Measurements from ENCODE around the gene TCF7L2.

The TCF7L2 gene

GRCh38 chr10:113024930-113025329 lies 74.9 kb downstream of the TCF7L2 start:
- no peak for DNase-seq (ENCODE audit: low spot score)

DNA sequence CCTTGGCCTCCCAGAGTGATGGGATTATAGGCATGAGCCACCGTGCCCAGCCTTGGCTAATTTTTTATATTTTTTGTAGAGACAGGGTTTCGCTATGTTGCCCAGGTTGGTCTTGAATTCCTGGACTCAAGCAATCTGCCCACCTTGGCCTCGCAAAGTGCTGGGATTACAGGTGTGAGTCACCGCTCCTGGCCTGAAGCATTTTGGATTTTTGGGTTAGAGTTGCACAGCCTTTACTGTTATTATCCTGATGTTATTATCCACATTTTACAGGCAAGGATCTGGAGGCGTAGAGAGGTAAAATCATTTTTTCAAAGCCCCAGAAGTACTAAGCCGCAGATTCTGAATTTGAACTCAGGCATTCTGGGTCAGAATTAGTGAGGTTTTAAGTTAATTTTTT lies 75.4 kb downstream of the TCF7L2 start:
- no peak for DNase-seq (ENCODE audit: low spot score)

GRCh38 chr10:113026679-113027078 lies 76.6 kb downstream of the TCF7L2 start:
- DNase-seq (ENCODE audit: low spot score), result no peak

DNA sequence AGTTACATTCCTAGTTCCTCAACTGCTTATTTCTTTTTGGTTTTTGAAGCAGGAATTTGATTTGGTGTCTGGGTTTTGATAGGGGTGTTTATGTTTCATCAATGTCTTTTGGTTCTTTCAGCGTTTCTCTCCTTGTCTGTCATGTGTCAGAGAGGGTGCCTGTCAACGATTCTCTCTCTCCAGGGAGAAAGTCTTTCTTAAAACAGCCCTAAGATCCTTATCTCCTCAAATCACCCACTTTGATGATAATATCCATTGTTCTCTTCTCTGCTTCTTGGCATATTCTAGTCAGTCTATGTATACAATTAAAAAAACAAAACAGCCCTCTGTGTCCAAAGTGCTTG lies 77.2 kb downstream of the TCF7L2 start:
- no peak for DNase-seq (ENCODE audit: low spot score)

- DNase-seq (ENCODE audit: low spot score), result no peak
These were observed 77.8 kb downstream of the TCF7L2 start for GRCh38 chr10:113027574-113028455.

GRCh38 chr10:113028456-113029440 lies 78.7 kb downstream of the TCF7L2 start:
- no peak for DNase-seq (ENCODE audit: low spot score)

GRCh38 chr10:113030453-113030852 lies 80.4 kb downstream of the TCF7L2 start:
- DNase-seq (ENCODE audit: low spot score), result no peak

DNA sequence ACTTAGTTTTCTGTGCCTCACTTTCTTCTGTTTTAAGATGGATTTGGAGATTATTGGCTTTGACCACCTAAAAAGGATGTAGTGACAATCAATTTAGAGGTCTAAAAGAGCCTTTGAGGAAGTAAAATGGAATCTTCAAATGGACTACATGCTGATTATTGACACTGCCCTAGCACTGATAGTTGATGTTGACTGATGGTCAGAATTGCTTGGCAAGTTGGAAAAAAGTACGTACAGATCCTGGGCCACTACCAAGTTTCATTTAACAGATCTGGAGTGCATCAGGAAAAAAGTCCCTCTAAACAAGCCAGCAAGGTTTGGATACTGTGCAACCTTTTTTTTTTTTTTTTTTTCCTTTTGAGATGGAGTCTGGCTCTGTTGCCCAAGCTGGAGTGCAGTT lies 81.1 kb downstream of the TCF7L2 start:
- DNase-seq (ENCODE audit: low spot score), result no peak

DNA sequence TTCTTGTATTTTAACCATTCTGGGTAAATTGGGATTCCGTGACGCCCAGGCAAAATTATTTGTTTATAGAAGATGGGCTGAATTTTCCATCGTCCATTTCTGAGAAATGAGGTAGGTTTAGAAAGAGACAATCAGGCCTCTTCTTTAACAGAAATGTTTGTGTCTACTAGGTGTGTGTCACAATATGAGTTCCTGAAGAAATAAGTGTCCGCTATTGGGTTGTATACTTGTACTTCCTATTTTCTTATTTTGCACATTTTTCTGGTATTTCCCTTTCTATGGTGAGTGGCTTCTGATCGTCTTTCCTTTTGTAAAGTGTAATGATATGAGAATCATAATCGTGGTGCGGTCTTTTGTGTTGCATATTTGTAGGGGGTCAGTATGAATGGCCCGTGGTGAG lies 83.9 kb downstream of the TCF7L2 start:
- no peak for DNase-seq (ENCODE audit: low spot score)

GRCh38 chr10:113035732-113036312 lies 85.8 kb downstream of the TCF7L2 start:
- DNase-seq (ENCODE audit: low spot score), result no peak

GRCh38 chr10:113036619-113037018 lies 86.6 kb downstream of the TCF7L2 start:
- no peak for DNase-seq (ENCODE audit: low spot score)

DNA sequence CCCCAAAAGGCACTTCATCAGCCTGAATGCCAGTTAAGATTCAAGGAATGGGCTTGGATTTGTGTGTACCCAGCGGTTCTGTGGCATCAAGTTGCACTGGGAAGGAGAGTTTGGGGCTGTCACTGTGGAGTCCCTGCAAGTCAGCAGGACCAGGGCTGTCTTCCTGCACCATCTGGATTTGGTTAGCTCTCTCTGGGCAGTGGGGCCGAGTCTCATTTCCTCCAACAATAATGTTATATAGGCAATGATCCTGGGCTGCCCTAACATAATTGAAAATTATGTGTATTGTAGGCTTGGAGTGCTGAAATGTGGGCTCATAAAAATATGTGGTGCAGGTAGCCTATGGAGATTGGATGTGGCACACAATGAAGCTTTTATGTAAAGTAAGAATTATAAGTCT lies 87.2 kb downstream of the TCF7L2 start:
- DNase-seq (ENCODE audit: low spot score), result no peak

DNA sequence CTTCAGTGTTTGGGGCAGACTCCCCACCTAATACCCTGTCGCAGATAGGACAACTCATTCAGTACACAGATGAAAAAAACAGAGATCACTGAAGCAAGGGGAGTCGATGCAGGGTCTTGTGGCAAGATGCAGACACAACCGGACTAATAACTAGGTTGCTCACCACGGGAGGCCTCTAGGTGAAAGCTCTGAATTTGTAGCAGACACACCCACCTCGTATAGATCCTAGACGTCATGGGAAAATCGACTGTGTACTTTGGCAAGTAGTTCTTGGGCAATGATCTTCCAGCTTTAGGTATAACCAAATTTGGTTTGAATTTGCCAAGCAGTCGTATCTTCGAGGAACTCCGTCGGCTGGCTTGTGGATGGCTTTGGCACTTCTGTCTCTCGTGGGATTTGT lies 88.1 kb downstream of the TCF7L2 start:
- no peak for DNase-seq (ENCODE audit: low spot score)

DNA sequence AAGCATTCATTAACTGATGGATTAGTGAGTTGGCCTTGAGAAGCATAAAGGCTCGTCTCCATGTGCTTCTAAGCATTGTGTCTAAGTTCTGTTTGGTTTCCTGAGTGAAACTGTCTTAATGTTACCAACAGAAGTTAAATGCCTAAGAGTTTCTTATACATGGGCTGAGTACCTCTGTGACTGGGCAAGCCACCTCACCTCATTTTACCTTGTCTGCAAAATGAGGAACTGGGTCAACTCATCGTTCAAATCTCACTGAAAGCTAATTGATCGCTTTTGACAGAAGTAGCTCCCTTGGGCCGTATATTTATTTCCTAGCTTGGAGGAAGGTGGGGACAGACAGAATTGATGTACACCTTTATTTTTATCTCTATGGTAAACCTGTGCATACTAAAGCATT lies 88.9 kb downstream of the TCF7L2 start:
- DNase-seq (ENCODE audit: low spot score), result no peak

DNA sequence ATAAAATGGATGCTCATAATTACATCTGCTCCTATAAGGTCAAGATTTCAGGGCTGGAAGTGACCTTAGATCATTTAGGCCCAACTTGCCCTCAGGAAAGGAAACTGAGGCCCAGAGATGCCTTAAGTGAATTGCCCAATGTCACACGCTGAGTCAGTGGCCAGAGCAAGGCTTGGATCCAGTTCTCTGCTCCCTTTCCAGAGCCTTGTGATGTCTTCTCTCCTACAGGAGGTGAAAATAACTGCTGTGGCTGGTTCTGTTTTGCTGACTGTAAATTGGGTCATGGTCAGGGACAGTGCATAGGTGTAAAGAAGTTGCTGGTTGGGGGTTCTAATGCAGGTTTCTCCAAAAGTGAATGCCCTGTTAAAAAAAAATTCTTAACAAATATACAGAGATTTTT lies 91.3 kb downstream of the TCF7L2 start:
- DNase-seq (ENCODE audit: low spot score), result no peak

GRCh38 chr10:113041841-113042750 lies 92.0 kb downstream of the TCF7L2 start:
- DNase-seq (ENCODE audit: low spot score), result no peak

GRCh38 chr10:113042868-113043267 lies 92.8 kb downstream of the TCF7L2 start:
- DNase-seq (ENCODE audit: low spot score), result no peak

DNA sequence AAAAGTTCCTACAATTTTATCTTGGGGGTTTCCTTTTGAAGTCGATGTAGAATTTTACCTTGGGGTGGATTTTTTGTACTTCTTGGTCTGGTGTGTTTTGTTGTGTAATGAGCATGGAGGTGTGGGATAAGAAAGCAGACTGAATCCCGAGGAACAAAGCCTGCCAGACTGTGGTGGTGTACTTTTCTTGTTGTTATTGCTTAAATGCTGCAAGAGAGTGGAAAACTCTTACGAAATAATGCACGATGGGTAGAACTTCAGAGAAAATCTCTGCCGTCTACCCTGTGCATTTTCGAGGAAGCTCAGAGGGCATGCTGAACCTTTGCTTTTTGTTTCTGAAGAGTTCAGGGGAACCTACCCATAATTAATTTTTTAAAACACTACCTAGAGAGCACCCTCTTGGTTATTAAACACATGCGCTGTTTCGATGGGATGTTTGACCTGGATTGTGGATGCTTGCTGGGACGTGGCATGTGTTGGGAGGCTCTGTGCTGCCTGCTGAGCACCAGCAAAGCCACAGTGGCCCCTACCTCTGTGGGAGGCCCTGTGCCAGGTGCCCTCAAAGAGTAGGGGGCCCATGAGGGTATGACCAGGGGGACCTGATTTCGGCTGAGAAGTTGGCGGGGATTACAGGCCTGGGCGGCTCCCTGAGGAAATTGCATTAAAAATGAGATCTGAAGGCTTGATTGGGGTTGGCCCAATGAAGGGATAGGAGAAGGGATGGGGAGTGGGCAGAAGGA lies 94.1 kb downstream of the TCF7L2 start:
- DNase-seq (ENCODE audit: low spot score), result no peak

DNA sequence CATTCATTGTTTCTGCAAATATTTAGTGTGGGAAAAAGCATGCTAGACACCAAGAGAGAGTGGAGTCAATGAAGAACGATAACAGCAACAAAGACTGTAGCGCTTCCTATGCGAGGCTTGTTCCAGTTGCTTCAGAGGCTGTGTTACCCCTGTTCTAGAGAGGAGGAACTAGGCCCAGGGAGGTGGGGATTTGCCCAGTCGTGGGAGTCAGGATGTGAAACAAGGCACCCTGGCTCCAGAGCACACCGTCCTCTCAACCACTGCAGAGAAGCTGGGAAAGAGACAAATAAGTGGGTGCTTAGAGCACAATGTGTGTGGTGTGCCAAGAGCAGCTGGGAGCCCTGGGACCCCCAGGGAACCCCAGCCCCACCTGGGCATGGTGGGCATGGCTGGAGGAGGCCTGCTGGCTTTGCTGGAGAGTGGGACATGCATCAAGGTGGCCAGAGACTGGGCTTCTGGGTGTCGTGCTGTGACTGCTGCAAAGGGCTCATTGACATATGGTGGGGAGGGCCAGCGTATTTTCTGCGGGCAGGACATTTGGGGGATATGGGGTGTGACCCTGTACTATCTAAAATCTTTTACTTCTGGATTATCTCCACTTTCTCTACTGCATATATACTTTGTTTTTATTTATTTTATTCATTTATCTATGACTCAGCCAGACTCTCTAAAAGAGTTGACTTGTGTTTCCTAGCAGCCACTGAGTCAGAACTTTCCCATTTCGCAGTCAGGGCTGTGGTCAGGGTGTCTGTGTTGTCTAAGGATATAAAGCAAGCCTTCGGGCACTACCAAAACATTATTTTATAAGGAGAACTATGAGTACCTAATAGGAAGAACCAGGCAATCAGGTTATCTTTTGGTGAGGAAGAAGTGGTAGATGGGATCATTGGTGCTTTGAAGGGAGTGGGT lies 95.4 kb downstream of the TCF7L2 start:
- DNase-seq (ENCODE audit: low spot score), result no peak

- DNase-seq (ENCODE audit: low spot score), result no peak
These were observed 97.1 kb downstream of the TCF7L2 start for GRCh38 chr10:113047151-113047550.
